H7 (cell line): ENCODE data around the gene C11orf65. TPM values are rescaled to one million over a fixed set of nuclear protein-coding genes. Genes with fewer than 3 reads are reported as not detected.
A peak's percentile ranks its signal among the peaks of the same experiment; 100 is the strongest.

Source experiments
- DNase-seq: peaks from one replicate; pipeline ENCODE4 v3.0.0; 2012
- H3K27me3 ChIP-seq: 2 replicates; pipeline ENCODE4 v1.6.0; 2011; ENCODE audit warnings: mild to moderate bottlenecking, low read length; ENCODE audit not compliant: control insufficient read depth, insufficient read depth
- H3K36me3 ChIP-seq: replicated peaks from 2 replicates; pipeline ENCODE4 v1.5.1; 2011; ENCODE audit warnings: low read length; ENCODE audit not compliant: control insufficient read depth, insufficient read depth
- H3K4me3 ChIP-seq: 2 replicates; pipeline ENCODE4 v1.5.1; 2011; ENCODE audit warnings: low read depth, mild to moderate bottlenecking, control low read depth, low read length, moderate library complexity; ENCODE audit not compliant: insufficient read depth
- total RNA-seq: library from RNA; depleted of rRNA; stranded (reverse); fragments of >200 nt; shearing (Covaris generic); gene quantifications from 2 replicates; pipeline ENCODE4 v1.2.3, GENCODE V29; 2014; rRNA removed

Gene C11orf65
- total RNA-seq, 1 experiment from 2014 or later = 1.2 TPM

GRCh38 chr11:108369064-108369463 lies 98.3 kb downstream of the C11orf65 start:
- H3K27me3 ChIP-seq = no peaks in the 10 kb centered on the region
- H3K36me3 ChIP-seq = peaks cover 2% of the 10 kb centered on the region
- H3K4me3 ChIP-seq = no peak overlapping the region
- no peak for DNase-seq

DNA sequence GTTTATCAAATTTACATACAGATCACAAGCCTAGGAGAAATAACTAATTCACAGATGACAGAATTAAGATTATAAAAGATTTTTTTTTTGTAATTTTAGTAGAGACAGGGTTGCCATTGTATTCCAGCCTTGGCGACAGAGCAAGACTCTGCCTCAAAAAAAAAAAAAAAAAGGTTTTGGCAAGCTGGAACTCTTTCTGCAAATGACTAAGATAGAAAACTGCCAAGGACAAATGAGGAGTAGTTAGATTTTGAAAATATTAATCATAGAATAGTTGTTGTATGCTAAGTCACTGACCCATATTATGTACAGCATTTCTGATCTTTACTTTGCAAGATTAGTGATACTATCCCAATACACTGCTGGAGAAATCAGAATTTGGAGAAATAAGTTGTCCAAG lies 99.2 kb downstream of the C11orf65 start:
- no peak for DNase-seq
- Histone ChIP-seq H3K4me3 (no peak overlapping the region), H3K27me3 (no peaks in the 10 kb centered on the region), H3K36me3 (peaks cover 2% of the 10 kb centered on the region)

GRCh38 chr11:108364159-108364558 lies 103.2 kb downstream of the C11orf65 start:
- Histone ChIP-seq H3K36me3 (peaks cover 2% of the 10 kb centered on the region), H3K4me3 (no peak overlapping the region), H3K27me3 (no peaks in the 10 kb centered on the region)
- no peak for DNase-seq

- no peaks in the 10 kb centered on the region for H3K27me3 ChIP-seq
- H3K36me3 ChIP-seq = peaks cover 9% of the 10 kb centered on the region
- H3K4me3 ChIP-seq = no peak overlapping the region
- DNase-seq = no peak
Observed at GRCh38 chr11:108351468-108351867, 115.9 kb downstream of the C11orf65 start.

- no peaks in the 10 kb centered on the region for H3K27me3 ChIP-seq
- H3K36me3 ChIP-seq = peaks cover 2% of the 10 kb centered on the region; the same call in 1 of the 2 replicates
- H3K4me3 ChIP-seq = no peak overlapping the region
- DNase-seq = no peak
Observed at GRCh38 chr11:108346451-108346850, 120.9 kb downstream of the C11orf65 start.

DNA sequence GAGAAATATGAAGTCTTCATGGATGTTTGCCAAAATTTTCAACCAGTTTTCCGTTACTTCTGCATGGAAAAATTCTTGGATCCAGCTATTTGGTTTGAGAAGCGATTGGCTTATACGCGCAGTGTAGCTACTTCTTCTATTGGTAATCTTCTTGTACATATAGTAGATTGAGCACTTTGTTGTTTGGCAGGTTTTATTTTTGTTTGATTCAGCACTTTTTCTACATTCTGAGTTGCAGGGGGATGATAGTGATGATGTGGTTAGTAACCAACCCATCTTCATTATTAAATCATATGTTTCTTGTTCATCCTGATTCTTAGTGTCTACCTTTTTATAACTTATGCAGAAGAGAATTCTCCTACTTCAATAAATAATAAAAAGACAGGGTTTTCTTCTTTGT lies 121.6 kb downstream of the C11orf65 start:
- Histone ChIP-seq H3K4me3 (no peak overlapping the region), H3K27me3 (no peaks in the 10 kb centered on the region), H3K36me3 (peaks cover 2% of the 10 kb centered on the region; the same call in 1 of the 2 replicates)
- DNase-seq = no peak

DNA sequence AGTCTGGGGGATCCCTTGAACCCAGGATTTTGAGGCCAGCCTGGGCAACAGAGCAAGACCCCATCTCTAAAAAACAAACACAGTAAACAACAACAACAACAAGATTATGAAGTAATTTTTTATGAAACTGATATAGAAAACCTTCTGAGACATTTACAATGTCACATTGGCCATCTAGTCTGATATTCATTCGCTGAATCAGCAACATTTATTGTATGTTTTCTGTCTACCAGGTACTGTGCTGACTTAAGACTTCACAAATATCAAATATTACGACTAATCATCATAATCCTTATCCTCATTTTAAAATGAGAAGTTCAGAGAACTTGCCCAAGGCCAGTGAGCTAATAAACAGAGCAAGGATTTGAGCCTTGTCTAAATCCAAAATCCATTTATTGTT lies 123.6 kb downstream of the C11orf65 start:
- H3K27me3 ChIP-seq = no peaks in the 10 kb centered on the region
- no peaks in the 10 kb centered on the region; the same call in 1 of the 2 replicates for H3K36me3 ChIP-seq
- H3K4me3 ChIP-seq = no peak overlapping the region
- DNase-seq = no peak

GRCh38 chr11:108341654-108342053 lies 125.7 kb downstream of the C11orf65 start:
- H3K4me3 ChIP-seq = no peak overlapping the region
- no peaks in the 10 kb centered on the region; the same call in 1 of the 2 replicates for H3K36me3 ChIP-seq
- H3K27me3 ChIP-seq = no peaks in the 10 kb centered on the region
- no peak for DNase-seq

DNA sequence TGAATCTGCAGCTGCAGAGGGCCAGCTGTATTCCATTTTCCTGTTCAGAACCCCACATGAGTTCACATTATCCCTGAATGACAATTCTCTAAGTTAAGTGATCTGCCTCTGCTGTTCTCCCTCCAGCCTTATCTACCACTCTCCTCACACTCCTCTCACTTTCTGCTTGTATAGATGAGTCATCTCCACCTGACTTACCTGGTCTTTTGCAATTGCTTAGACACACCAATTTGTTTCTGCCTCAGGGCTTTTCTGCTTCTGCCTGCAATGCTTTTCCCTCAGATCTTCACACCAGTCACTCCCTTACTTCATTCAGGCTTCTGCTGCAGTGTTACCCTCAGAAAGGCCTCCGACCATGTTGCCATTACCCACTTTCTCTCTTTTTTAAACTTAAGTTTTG lies 126.4 kb downstream of the C11orf65 start:
- Histone ChIP-seq H3K36me3 (no peaks in the 10 kb centered on the region; the same call in 1 of the 2 replicates), H3K27me3 (no peaks in the 10 kb centered on the region), H3K4me3 (no peak overlapping the region)
- DNase-seq = peak; percentile 16

GRCh38 chr11:108338750-108339149 lies 128.6 kb downstream of the C11orf65 start:
- DNase-seq = no peak
- no peak overlapping the region for H3K4me3 ChIP-seq
- H3K36me3 ChIP-seq = peaks cover 3% of the 10 kb centered on the region

DNA sequence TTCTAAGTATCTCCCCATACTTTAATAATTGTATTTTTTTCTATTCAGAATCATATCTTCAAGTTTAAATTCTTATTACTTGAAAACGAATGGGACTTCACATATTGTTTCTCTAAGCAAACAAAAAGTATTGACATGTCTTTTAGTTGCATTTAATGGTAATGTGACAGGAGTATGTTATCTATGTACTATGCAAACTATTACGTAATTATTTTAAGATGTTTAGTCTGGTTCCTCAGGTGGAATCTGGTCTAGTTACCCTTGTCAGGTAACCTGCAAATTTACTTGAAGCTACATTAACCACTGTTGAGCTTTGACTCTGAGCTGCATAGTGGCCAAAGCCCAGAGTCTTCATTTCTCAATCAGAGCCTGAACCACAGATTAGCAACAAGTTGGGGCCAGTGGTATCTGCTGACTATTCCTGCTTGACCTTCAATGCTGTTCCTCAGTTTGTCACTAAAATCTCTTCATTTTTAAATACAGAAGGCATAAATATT lies 133.9 kb downstream of the C11orf65 start:
- Histone ChIP-seq H3K27me3 (no peaks in the 10 kb centered on the region), H3K4me3 (no peak overlapping the region), H3K36me3 (peaks cover 3% of the 10 kb centered on the region)
- no peak for DNase-seq

More at GRCh38 chr11:108338750-108339149, 128.6 kb downstream of the C11orf65 start:
- no peaks in the 10 kb centered on the region for H3K27me3 ChIP-seq

Other genes starting within 250 kb of the C11orf65 start
- 14.1 and 18.8 TPM in 2 replicates for gene NPAT, start 244.9 kb downstream of the C11orf65 start, total RNA-seq
- 17.7 and 28.0 TPM in 2 replicates for gene ATM, start 244.5 kb downstream of the C11orf65 start, total RNA-seq
- 17.3 and 18.9 TPM in 2 replicates for gene POGLUT3, start 30.9 kb upstream of the C11orf65 start, total RNA-seq
- 1.2 and 1.9 TPM in 2 replicates for gene EXPH5, start 126.2 kb upstream of the C11orf65 start, total RNA-seq
- 38.7 and 53.1 TPM in 2 replicates for gene DDX10, start 197.5 kb upstream of the C11orf65 start, total RNA-seq